HG02588 (cell line): ENCODE data around the gene OR9I1.

ENCODE experiments used
- ATAC-seq: cut with Tn5 transposase; IDR thresholded peaks from one replicate; pipeline ENCODE4 v1.9.1; 2021; ENCODE audit warnings: mild to moderate bottlenecking, moderate library complexity; ENCODE audit not compliant: unreplicated experiment

The OR9I1 gene, protein sequence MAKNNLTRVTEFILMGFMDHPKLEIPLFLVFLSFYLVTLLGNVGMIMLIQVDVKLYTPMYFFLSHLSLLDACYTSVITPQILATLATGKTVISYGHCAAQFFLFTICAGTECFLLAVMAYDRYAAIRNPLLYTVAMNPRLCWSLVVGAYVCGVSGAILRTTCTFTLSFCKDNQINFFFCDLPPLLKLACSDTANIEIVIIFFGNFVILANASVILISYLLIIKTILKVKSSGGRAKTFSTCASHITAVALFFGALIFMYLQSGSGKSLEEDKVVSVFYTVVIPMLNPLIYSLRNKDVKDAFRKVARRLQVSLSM

GRCh38 chr11:58125469-58125868 lies at the start of gene OR9I1:
OR9I1 (minus strand) TSS chr11:58125530; CDS start chr11:58119444, 6,086 bp downstream.
- ATAC-seq: no peak

GRCh38 chr11:58165504-58166106 lies 40.3 kb upstream of the OR9I1 start:
- ATAC-seq: no peak

- no peak for ATAC-seq
Measured at GRCh38 chr11:58164990-58165389, 39.7 kb upstream of the OR9I1 start.

- ATAC-seq: no peak
Measured at GRCh38 chr11:58164389-58164788, 39.1 kb upstream of the OR9I1 start.

GRCh38 chr11:58152781-58153180 lies 27.5 kb upstream of the OR9I1 start:
- ATAC-seq: no peak

DNA sequence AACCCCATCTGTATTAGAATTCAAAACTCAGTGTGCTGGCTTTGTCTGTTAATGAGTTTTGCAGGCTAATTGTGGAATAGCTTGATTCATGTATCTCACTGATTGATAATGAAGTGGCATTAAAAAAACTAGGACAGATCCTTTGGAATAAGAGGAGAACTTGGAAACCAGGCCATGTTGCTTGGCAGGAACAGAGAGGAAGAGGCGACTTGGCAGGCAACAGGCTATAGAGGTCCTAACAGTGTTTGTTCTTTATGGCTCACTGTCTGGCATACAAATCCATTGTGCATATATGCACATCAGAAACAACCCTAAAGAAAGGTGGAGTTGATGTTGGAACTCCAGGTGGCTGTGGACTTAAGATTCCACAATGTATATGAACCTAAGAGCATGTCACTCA lies 17.4 kb upstream of the OR9I1 start:
- ATAC-seq: no peak

GRCh38 chr11:58135171-58135570 lies 9.8 kb upstream of the OR9I1 start:
- no peak for ATAC-seq

DNA sequence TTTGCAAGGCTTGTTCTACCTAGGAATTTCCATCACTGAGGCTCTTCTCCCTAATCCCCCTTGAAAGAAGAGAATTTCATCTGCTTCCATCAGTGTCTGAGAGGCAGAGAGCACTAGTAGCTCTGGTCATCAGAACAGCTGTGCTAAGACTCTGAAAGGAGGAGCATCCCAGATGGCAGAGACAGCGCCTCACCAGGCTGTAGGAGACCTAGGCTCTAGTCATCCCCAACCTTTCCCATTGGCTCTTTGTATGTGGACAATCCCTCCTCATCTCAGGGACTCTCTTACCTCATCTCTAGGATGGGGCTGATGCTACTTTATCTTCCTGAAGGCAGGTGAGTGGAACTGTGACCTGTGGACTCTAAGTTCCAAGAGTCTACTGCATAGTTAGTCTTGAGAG lies 8.8 kb upstream of the OR9I1 start:
- ATAC-seq: no peak

- no peak for ATAC-seq
Measured at GRCh38 chr11:58133309-58134076, 8.2 kb upstream of the OR9I1 start.

DNA sequence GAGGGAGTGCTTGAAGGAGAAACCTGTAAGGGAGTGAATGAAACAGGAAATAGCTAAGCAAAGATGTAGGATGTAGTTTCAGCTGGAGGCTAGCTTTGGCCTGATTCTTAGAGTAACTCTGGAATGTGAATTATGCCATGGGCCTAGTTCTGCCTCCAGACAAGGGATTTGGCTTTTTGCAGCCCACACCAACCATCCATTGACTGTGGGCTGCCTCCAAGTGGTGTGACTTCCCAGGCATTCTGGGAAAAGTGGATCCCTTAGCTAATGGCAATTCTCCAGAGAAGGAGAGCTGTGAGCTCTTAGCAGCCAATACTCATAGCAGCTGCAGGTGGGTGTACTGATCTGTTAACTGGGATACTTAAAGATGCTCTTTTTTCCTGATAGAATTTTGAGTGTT lies 2.0 kb upstream of the OR9I1 start:
- no peak for ATAC-seq

- no peak for ATAC-seq
Measured at GRCh38 chr11:58121096-58121495, 4.2 kb downstream of the OR9I1 start.

DNA sequence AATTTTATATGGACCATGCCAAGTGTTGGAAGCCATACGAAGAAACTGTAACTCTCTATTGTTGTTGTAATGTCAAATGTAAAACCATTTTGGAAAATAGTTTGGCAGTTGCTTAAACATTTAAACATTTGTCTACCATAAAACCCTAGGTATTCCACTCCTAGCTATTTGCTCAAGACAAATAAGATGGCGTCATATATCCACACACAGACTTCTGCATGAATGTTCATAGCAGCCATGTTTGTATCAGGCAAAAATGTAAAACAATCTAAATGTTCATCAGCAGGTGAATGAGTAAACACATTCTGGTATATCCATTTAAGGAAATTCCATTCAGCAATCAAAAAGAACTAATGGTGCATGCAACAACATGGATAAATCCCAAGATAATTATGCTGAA lies 27.9 kb downstream of the OR9I1 start:
- ATAC-seq: no peak

- ATAC-seq: no peak
Measured at GRCh38 chr11:58086528-58086927, 38.8 kb downstream of the OR9I1 start.

DNA sequence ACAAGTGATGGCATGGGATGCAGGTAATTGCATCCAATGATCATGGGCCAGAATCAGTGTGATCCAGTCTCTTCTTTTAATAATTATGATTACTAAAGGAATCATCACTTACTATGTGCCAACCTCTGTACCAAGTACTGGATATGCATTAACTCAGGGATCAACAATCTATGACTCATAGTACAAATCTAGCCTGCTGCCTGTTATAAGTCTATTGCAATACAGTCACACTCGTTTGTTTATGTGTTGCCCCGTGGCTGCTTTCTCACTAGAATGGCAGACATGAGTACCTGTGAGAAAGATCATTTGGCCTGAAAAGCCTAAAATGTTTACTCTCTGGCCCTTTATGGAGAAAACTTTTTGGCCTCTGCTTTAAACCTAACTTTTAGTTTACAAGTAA lies 49.5 kb downstream of the OR9I1 start:
- ATAC-seq: no peak

GRCh38 chr11:58070585-58070984 lies 54.7 kb downstream of the OR9I1 start:
- no peak for ATAC-seq

- ATAC-seq: no peak
Measured at GRCh38 chr11:58068655-58069054, 56.7 kb downstream of the OR9I1 start.

DNA sequence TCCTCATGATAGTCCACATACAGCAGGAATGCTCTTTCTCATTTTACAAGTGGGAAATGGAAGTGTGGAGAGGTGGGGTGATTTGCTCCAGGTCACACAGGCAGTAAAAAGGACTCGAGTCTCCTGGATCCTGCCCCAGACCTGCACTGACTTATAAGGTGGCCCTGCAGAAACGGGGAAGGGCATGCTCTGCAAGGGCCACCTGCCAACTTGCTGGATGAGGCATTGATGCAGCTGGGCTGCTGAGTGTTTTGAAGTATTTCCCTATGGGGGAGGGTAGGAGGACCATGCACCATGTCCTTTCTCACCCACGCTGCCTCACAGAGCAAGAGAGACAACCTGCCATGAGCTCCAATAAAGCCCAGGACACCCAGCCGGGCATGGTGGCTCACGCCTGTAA lies 57.6 kb downstream of the OR9I1 start:
- no peak for ATAC-seq
